NT2/D1 (cell line): ENCODE data around the gene ICA1.
"Not testable (repeated sequence)": the region's sequence is repeated elsewhere in the genome, so short reads cannot be mapped to it uniquely, and the experiment has no call there.

Experiments
- DNase-seq: peaks from one replicate; pipeline ENCODE4 v3.0.0-alpha.2; 2011; ENCODE audit warnings: low read depth, low spot score
- H3K27me3 ChIP-seq: 2 replicates; pipeline ENCODE4 v1.6.0; 2011; ENCODE audit warnings: mild to moderate bottlenecking; ENCODE audit not compliant: insufficient read length, insufficient read depth
- H3K36me3 ChIP-seq: 2 replicates; pipeline ENCODE4 v1.6.1; 2011; ENCODE audit warnings: mild to moderate bottlenecking, low read length, mixed read lengths; ENCODE audit not compliant: insufficient read depth, insufficient read length
- H3K4me1 ChIP-seq: 2 replicates; pipeline ENCODE4 v1.5.1; 2011; ENCODE audit not compliant: insufficient read depth, insufficient read length
- H3K4me3 ChIP-seq: 2 replicates; pipeline ENCODE4 v1.5.1; 2011; ENCODE audit warnings: low read depth; ENCODE audit not compliant: insufficient read length
- H3K9ac ChIP-seq: 2 replicates; pipeline ENCODE4 v1.6.0; 2011; ENCODE audit warnings: low read depth; ENCODE audit not compliant: insufficient read length
- H3K9me3 ChIP-seq: 2 replicates; pipeline ENCODE4 v1.5.1; 2011; ENCODE audit warnings: mild to moderate bottlenecking, low read length; ENCODE audit not compliant: insufficient read depth
- SUZ12 ChIP-seq: IDR thresholded peaks from 2 replicates; pipeline ENCODE4 v1.6.1; 2011; ENCODE audit not compliant: insufficient read length, insufficient read depth; ENCODE audit errors: extremely low read depth
- YY1 ChIP-seq: IDR thresholded peaks from 2 replicates; pipeline ENCODE4 v1.6.1; 2011; ENCODE audit not compliant: insufficient read length, insufficient read depth
- ZNF274 ChIP-seq: IDR thresholded peaks from 2 replicates; pipeline ENCODE4 v1.6.1; 2011; ENCODE audit warnings: mild to moderate bottlenecking, low read depth, low read length

The ICA1 gene

DNA sequence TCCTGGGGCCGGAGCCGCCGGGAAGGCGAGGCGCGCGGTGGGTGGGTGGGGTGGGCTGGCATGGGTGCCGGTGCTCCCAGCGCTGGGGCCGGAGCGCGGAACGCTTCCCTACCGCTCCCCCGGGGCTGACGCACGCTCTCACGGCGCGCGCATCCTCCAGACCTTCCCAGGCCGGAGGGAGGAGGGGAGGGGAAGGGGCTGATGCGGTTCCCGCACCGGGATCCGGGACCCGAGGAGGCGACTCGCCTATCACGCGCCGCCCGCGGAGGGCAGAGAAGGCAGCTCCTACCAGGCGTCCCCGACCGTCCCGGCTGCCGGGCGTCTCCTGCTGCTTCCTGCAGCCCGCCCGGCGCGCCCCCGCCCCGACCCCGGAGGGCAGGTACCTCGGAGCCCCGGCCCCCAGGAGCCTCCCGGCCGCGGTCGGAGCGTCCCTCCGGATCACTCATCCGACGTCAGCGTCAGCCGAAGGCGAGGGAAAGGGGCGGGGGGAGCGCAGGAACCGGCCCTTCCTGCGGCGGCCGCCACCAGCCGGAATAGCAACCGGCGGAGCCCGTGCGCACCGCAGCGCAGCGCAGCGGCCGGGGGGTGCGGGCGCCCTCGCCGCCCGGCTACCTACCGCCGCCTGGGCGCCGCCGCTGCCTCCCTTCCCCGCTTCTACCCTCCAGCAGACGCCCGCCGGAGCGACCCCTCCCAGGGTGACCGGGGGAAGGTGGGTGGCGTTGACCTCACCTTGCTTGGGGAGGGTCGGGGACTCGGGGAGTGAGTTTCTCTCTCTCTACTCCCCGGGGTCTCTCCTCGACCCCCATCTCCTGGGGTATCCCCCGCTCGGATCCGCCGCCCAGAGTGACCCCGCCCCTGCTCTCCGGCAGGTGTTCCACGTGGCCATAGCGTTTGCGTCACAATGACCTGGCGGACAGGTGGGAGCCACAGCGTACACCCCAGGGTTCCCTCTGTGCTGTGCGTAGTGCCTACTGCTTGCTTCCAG, at the start of gene ICA1:
TSS of gene ICA1 (minus strand) at position 457 of the 985 bp plus-strand sequence. CDS start 26,241 bp downstream, outside the sequence.
- peak; percentile 71 for DNase-seq
- H3K36me3 ChIP-seq: no peaks in the 10 kb centered on the region
- H3K9me3 ChIP-seq: no peaks in the 10 kb centered on the region; the same call in 1 of the 2 replicates
- H3K4me1 ChIP-seq: no peaks in the 10 kb centered on the region
- H3K27me3 ChIP-seq: peaks cover 38% of the 10 kb centered on the region
- TF ChIP-seq YY1: no peak
- no peak for TF ChIP-seq SUZ12
- no peak for TF ChIP-seq ZNF274
- H3K9ac ChIP-seq: peak within 1 kb of the TSS; percentile 82
- peak within 1 kb of the TSS; percentile 81 for H3K4me3 ChIP-seq

DNA sequence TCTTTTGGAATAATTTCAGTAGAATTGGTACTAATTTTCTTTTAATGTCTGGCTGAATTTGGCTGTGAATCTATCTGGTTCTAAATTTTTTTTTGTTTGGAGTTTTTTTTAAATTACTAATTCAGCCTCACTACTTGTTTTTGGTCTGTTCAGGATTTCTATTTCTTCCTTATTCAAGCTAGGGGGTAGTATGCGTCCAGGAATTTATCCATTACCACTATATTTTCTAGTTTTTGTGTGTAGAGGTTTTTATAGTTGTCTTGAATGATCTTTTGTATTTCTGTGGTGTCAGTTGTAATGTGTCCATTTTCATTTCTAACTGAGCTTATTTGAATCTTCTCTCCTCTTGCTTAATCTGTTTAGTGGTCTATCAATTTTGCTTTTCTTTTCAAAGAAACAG, 48.9 kb upstream of the ICA1 start:
- H3K9me3 ChIP-seq: peaks cover 15% of the 10 kb centered on the region
- TF ChIP-seq SUZ12 (no peak), ZNF274 (no peak), YY1 (no peak)

DNA sequence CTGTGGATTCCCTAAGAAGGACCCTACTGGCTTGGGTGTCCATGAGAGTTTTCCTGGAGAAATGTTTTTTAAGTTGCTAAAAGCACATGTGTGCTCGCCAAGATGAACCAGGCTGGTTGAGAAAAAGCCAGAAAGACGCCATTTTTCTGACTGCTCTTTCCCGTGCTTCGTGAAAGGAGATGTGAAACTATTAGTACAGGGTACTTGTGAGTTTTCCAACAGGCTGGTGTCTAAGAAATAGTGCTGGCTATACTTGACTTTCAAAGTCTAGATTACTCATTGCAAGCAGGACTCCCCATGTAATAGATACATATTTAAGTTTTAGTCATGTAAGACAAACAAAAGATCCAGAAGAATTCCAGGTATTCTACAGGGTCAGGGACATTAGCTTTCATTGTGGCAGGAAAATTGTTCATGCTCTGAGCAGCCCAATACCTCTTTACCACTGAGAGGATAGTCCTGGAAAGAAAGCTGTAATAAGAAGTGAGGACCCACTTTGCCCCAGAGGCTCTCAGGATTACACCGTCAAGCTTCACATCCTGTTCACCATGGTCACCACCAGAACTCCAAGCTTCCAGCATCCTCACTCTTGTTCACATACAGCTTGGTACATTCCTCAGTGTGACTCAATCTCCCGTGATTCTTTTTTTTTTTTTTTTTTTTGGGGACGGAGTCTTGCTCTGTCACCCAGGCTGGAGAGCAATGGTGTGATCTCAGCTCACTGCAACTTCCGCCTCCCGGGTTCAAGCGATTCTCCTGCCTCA, 43.8 kb upstream of the ICA1 start:
- H3K4me1 ChIP-seq: no peaks in the 10 kb centered on the region
- no peak for DNase-seq
- H3K27me3 ChIP-seq: no peaks in the 10 kb centered on the region
- no peak overlapping the region for H3K4me3 ChIP-seq
- no peak overlapping the region for H3K9ac ChIP-seq
- TF ChIP-seq YY1 (no peak), SUZ12 (no peak), ZNF274 (no peak)
- peaks cover 4% of the 10 kb centered on the region for H3K36me3 ChIP-seq
- H3K9me3 ChIP-seq: no peaks in the 10 kb centered on the region; the same call in 1 of the 2 replicates

More for the DNA sequence above, 48.9 kb upstream of the ICA1 start:
- Histone ChIP-seq H3K4me3 (no peak overlapping the region), H3K9ac (no peak overlapping the region), H3K27me3 (no peaks in the 10 kb centered on the region), H3K4me1 (no peaks in the 10 kb centered on the region), H3K36me3 (peaks cover 1% of the 10 kb centered on the region)
- DNase-seq: no peak

DNA sequence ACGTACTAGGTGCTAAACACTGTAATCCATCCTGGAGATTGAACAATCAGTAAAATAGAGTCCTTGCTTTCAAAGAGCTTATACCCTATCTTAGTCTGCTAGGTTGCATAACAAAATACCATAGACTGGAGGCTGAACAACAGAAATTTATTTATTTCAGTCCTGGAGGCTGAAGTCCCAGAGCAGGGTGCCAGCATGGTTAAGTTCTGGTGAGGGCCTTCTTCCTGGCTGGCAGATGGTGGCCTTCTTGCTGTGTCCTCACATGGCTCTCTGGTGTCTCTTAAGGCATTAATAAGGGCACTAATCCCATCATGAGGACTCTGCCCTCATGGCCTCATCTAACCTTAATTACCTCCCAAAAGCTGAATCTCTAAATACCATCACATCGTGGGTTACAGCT, 43.1 kb upstream of the ICA1 start:
- H3K9ac ChIP-seq: no peak overlapping the region
- H3K27me3 ChIP-seq: no peaks in the 10 kb centered on the region
- H3K4me1 ChIP-seq: no peaks in the 10 kb centered on the region
- TF ChIP-seq ZNF274 (no peak), YY1 (no peak), SUZ12 (no peak)
- H3K9me3 ChIP-seq: no peaks in the 10 kb centered on the region; the same call in 1 of the 2 replicates
- no peak for DNase-seq
- H3K4me3 ChIP-seq: no peak overlapping the region
- peaks cover 4% of the 10 kb centered on the region for H3K36me3 ChIP-seq

DNA sequence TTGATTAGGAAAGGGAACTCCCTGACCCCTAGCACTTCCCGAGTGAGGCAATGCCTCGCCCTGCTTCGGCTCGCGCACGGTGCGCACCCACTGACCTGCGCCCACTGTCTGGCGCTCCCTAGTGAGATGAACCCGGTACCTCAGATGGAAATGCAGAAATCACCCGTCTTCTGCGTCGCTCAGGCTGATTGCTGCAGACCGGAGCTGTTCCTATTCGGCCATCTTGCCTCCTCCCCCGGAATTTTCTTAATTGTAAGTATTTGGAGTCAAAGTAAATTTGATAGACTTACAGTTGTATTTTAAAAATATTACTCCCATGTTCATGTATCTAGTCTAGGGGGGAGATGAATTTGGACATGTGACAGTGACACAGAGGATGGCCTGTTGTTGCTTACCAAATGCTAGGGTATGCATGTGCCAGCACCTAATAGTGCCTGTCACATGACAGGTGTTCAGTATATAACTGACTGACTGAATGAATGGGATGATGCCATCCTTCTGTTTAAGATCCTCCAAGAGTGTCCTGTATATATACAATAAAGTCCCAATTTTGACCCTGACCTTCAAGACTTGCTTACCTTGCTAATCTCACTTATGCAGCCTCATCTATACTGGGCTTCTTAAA, 42.0 kb upstream of the ICA1 start:
- no peaks in the 10 kb centered on the region for H3K4me1 ChIP-seq
- no peaks in the 10 kb centered on the region for H3K27me3 ChIP-seq
- no peak for TF ChIP-seq ZNF274
- TF ChIP-seq YY1: no peak
- no peak for TF ChIP-seq SUZ12
- H3K9me3 ChIP-seq: no peaks in the 10 kb centered on the region; the same call in 1 of the 2 replicates
- peaks cover 4% of the 10 kb centered on the region for H3K36me3 ChIP-seq
- peak overlapping the region; percentile 74 for H3K9ac ChIP-seq
- no peak for DNase-seq
- peak overlapping the region; percentile 60 for H3K4me3 ChIP-seq

DNA sequence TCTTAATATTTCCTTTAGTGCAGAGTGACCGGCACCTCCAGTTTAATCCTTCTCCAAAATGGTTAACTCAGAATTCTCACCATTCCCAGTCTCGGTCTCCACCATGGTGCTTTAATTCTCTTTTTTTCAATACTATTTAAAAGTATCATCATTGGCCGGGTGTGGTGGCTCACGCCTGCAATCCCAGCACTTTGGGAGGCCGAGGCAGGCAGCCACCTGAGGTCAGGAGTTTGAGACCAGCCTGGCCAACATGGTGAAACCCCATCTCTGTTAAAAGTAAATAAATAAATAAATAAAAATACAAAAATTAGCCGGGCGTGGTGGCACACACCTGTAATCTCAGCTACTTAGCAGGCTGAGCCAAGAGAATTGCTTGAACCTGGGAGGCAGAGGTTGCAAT, 35.1 kb upstream of the ICA1 start:
- H3K4me3 ChIP-seq, H3K27me3 ChIP-seq, H3K9ac ChIP-seq, H3K36me3 ChIP-seq, DNase-seq, H3K9me3 ChIP-seq, H3K4me1 ChIP-seq: not testable (repeated sequence)

DNA sequence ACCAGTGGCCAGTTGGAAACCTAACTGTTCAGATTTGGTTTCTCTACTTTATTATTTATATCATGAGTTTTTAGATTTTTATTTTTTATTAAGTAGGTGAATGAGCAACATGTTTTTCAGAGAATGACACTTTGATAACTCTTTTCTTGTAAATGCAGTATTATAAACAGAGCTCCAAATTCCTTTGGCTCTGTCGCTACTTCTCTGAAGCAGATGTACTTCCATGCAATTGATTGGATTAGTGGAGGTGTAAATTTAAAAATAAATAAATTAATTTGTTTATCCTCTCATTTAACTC, 34.3 kb upstream of the ICA1 start:
- DNase-seq: no peak
- no peaks in the 10 kb centered on the region for H3K36me3 ChIP-seq
- no peak overlapping the region for H3K9ac ChIP-seq
- H3K4me1 ChIP-seq: no peaks in the 10 kb centered on the region
- H3K9me3 ChIP-seq: no peaks in the 10 kb centered on the region
- H3K27me3 ChIP-seq: no peaks in the 10 kb centered on the region
- H3K4me3 ChIP-seq: no peak overlapping the region
- TF ChIP-seq ZNF274: no peak
- TF ChIP-seq SUZ12: no peak
- no peak for TF ChIP-seq YY1
